Muscle of leg (tissue), 16 donors: ENCODE measurements around the gene FAM78A. TPM values are rescaled to one million over a fixed set of nuclear protein-coding genes. Genes with fewer than 3 reads are reported as not detected.
A peak's percentile ranks its signal among the peaks of the same experiment; 100 is the strongest.

Source experiments
- DNase-seq: peaks from one replicate; pipeline ENCODE4 v3.0.0; 2013
- H3K27ac ChIP-seq: one replicate; pipeline ENCODE4 v1.5.1; 2013; ENCODE audit warnings: mild to moderate bottlenecking, low read length, control low read depth
- H3K27me3 ChIP-seq: one replicate; pipeline ENCODE4 v1.6.1; 2013; ENCODE audit warnings: low read length; ENCODE audit not compliant: control insufficient read depth, insufficient read depth
- H3K36me3 ChIP-seq: one replicate; pipeline ENCODE4 v1.6.1; 2013; ENCODE audit warnings: low read length; ENCODE audit not compliant: control insufficient read depth, insufficient read depth
- H3K4me1 ChIP-seq: one replicate; pipeline ENCODE4 v1.6.1; 2013; ENCODE audit warnings: low read length; ENCODE audit not compliant: control insufficient read depth, insufficient read depth
- H3K4me3 ChIP-seq: one replicate; pipeline ENCODE4 v1.5.1; 2013; ENCODE audit warnings: low read length, control low read depth
- H3K9me3 ChIP-seq: replicated peaks from 2 replicates; pipeline ENCODE4 v1.6.1; 2013; ENCODE audit warnings: low read depth, low read length; ENCODE audit not compliant: control insufficient read depth
- WGBS: methylation state at CpG from one replicate; pipeline ENCODE4 v1.1.5; 2013; ENCODE audit warnings: missing lambda C conversion rate; ENCODE audit not compliant: insufficient coverage; 5-methylcytosine and 5-hydroxymethylcytosine counted together
- long read RNA-seq, 11 donors: transcript quantifications; one replicate each; lab custom pipeline, GENCODE V29; 2026
- polyA plus RNA-seq, 8 donors: library from polyadenylated mRNA; unstranded; fragments of 120-200 nt; gene quantifications; one replicate each; pipeline versions ENCODE4 v1.2.1 to v1.2.3, GENCODE V29; 2013; ENCODE audit warnings: inconsistent platforms in 1 of 8, low replicate concordance in 1 of 8; ENCODE audit not compliant: insufficient read length in 8 of 8, insufficient read depth in 1 of 8
- total RNA-seq: library from RNA; stranded (reverse); fragments of 120-200 nt; gene quantifications from one replicate; pipeline ENCODE4 v1.2.4, GENCODE V29; 2013

Gene FAM78A
- 23.0 TPM for total RNA-seq
- polyA plus RNA-seq: 10 to 100 TPM; 30.7 to 45.2 (median 33.7) TPM
- long read RNA-seq, donor 1, partial matches to known transcripts: 0 of 4 reads
- long read RNA-seq, donor 1, other reads (novel, unspliced or antisense): 0 of 4 reads
- long read RNA-seq, donor 2, partial matches to known transcripts: 0 of 2 reads
- long read RNA-seq, donor 2, other reads (novel, unspliced or antisense): 0 of 2 reads
- long read RNA-seq, donor 3, transcript FAM78A-203 (2 exons, 3,966 nt): major isoform, 14 of 31 reads
- long read RNA-seq, donor 3, partial matches to known transcripts: 12 of 31 reads
- long read RNA-seq, donor 3, other reads (novel, unspliced or antisense): 5 of 31 reads
- long read RNA-seq, donor 4, transcript FAM78A-203 (2 exons, 3,966 nt): major isoform, 23 of 30 reads
- long read RNA-seq, donor 4, partial matches to known transcripts: 7 of 30 reads
- long read RNA-seq, donor 4, other reads (novel, unspliced or antisense): 0 of 30 reads
- long read RNA-seq, donor 5, transcript FAM78A-203 (2 exons, 3,966 nt): major isoform, 16 of 16 reads
- long read RNA-seq, donor 5, partial matches to known transcripts: 0 of 16 reads
- long read RNA-seq, donor 5, other reads (novel, unspliced or antisense): 0 of 16 reads
- long read RNA-seq, donor 6, transcript FAM78A-203 (2 exons, 3,966 nt): major isoform, 23 of 33 reads
- long read RNA-seq, donor 6, partial matches to known transcripts: 0 of 33 reads
- long read RNA-seq, donor 6, other reads (novel, unspliced or antisense): 10 of 33 reads
- long read RNA-seq, donor 7, transcript FAM78A-203 (2 exons, 3,966 nt): major isoform, 17 of 22 reads
- long read RNA-seq, donor 7, partial matches to known transcripts: 0 of 22 reads
- long read RNA-seq, donor 7, other reads (novel, unspliced or antisense): 5 of 22 reads
- long read RNA-seq, donor 8, transcript FAM78A-203 (2 exons, 3,966 nt): major isoform, 9 of 9 reads
- long read RNA-seq, donor 8, partial matches to known transcripts: 0 of 9 reads
- long read RNA-seq, donor 8, other reads (novel, unspliced or antisense): 0 of 9 reads
- long read RNA-seq, donor 9, transcript FAM78A-203 (2 exons, 3,966 nt): major isoform, 24 of 24 reads
- long read RNA-seq, donor 9, partial matches to known transcripts: 0 of 24 reads
- long read RNA-seq, donor 9, other reads (novel, unspliced or antisense): 0 of 24 reads
- long read RNA-seq, donor 10, transcript FAM78A-203 (2 exons, 3,966 nt): major isoform, 19 of 24 reads
- long read RNA-seq, donor 10, partial matches to known transcripts: 5 of 24 reads
- long read RNA-seq, donor 10, other reads (novel, unspliced or antisense): 0 of 24 reads
- long read RNA-seq, donor 11, transcript FAM78A-203 (2 exons, 3,966 nt): major isoform, 9 of 9 reads
- long read RNA-seq, donor 11, partial matches to known transcripts: 0 of 9 reads
- long read RNA-seq, donor 11, other reads (novel, unspliced or antisense): 0 of 9 reads

- H3K9me3 ChIP-seq: no peaks in the 10 kb centered on the region
- H3K4me1 ChIP-seq: peaks cover 62% of the 10 kb centered on the region
- H3K36me3 ChIP-seq: peaks cover 14% of the 10 kb centered on the region
- H3K4me3 ChIP-seq: peak within 1 kb of the TSS; percentile 67
- H3K27ac ChIP-seq: peak within 1 kb of the TSS; percentile 93
- peak; percentile 38 for DNase-seq
- 6% methylated on average over 62 of the region's 76 CpGs for WGBS
- peaks cover 26% of the 10 kb centered on the region for H3K27me3 ChIP-seq
Measured at GRCh38 chr9:131276094-131276888, at the start of gene FAM78A. Gene FAM78A, minus strand, starts transcription at chr9:131276510. Its CDS starts 331 bp downstream, at chr9:131276179.

- Histone ChIP-seq H3K27ac (no peak overlapping the region), H3K9me3 (no peaks in the 10 kb centered on the region), H3K4me1 (peaks cover 24% of the 10 kb centered on the region), H3K36me3 (no peaks in the 10 kb centered on the region), H3K27me3 (no peaks in the 10 kb centered on the region), H3K4me3 (no peak overlapping the region)
- 84% methylated on average over 17 of the region's 21 CpGs for WGBS
- no peak for DNase-seq
Measured at GRCh38 chr9:131324736-131325679, 48.7 kb upstream of the FAM78A start.

- Histone ChIP-seq H3K27me3 (no peaks in the 10 kb centered on the region), H3K4me3 (no peak overlapping the region), H3K36me3 (no peaks in the 10 kb centered on the region), H3K9me3 (no peaks in the 10 kb centered on the region), H3K4me1 (peaks cover 22% of the 10 kb centered on the region), H3K27ac (no peak overlapping the region)
- no peak for DNase-seq
- 72% methylated on average over 6 of the region's 8 CpGs for WGBS
Measured at GRCh38 chr9:131323629-131324028, 47.3 kb upstream of the FAM78A start.

- DNase-seq: peak; percentile 95
- H3K36me3 ChIP-seq: no peaks in the 10 kb centered on the region
- H3K27ac ChIP-seq: peak overlapping the region; percentile 81
- H3K9me3 ChIP-seq: no peaks in the 10 kb centered on the region
- peaks cover 26% of the 10 kb centered on the region for H3K4me1 ChIP-seq
- no peak overlapping the region for H3K4me3 ChIP-seq
- WGBS: 0% methylated on average over 4 of the region's 19 CpGs
- H3K27me3 ChIP-seq: no peaks in the 10 kb centered on the region
Measured at GRCh38 chr9:131320031-131320685, 43.8 kb upstream of the FAM78A start.

GRCh38 chr9:131319486-131319885 lies 43.2 kb upstream of the FAM78A start:
- H3K27ac ChIP-seq: peak overlapping the region; percentile 81
- H3K4me3 ChIP-seq: no peak overlapping the region
- no peaks in the 10 kb centered on the region for H3K9me3 ChIP-seq
- no peaks in the 10 kb centered on the region for H3K27me3 ChIP-seq
- H3K36me3 ChIP-seq: no peaks in the 10 kb centered on the region
- WGBS: 17% methylated on average over 8 of the region's 12 CpGs
- H3K4me1 ChIP-seq: peaks cover 30% of the 10 kb centered on the region
- peak; percentile 93 for DNase-seq

GRCh38 chr9:131318231-131319085 lies 42.1 kb upstream of the FAM78A start:
- Histone ChIP-seq H3K27me3 (no peaks in the 10 kb centered on the region), H3K4me3 (no peak overlapping the region), H3K9me3 (no peaks in the 10 kb centered on the region), H3K36me3 (no peaks in the 10 kb centered on the region), H3K27ac (peak overlapping the region; percentile 29), H3K4me1 (peaks cover 31% of the 10 kb centered on the region)
- peak; percentile 59 for DNase-seq
- 34% methylated on average over 16 of the region's 23 CpGs for WGBS

- 92% methylated on average over 9 of the region's 28 CpGs for WGBS
Measured at GRCh38 chr9:131312822-131313770, 36.8 kb upstream of the FAM78A start.

More at GRCh38 chr9:131312822-131313770, 36.8 kb upstream of the FAM78A start:
- Histone ChIP-seq H3K4me3 (no peak overlapping the region), H3K9me3 (no peaks in the 10 kb centered on the region), H3K27me3 (no peaks in the 10 kb centered on the region), H3K4me1 (peaks cover 25% of the 10 kb centered on the region), H3K36me3 (peaks cover 2% of the 10 kb centered on the region), H3K27ac (no peak overlapping the region)
- DNase-seq: no peak
